Retinal pigment epithelial cell (primary cell): ENCODE data around the gene MN1.

Experiments used
- DNase-seq: peaks from one replicate; pipeline ENCODE4 v3.0.0-alpha.2; 2010; ENCODE audit warnings: low read depth
- H3K4me3 ChIP-seq: 2 replicates; pipeline ENCODE4 v1.5.1; 2011; ENCODE audit warnings: mild to moderate bottlenecking, low read length, control low read depth, moderate library complexity
- CTCF ChIP-seq: conservative IDR thresholded peaks from 2 replicates; pipeline ENCODE4 v1.5.1; 2011; ENCODE audit warnings: low read depth, low read length, control low read depth, inconsistent platforms

The MN1 gene

GRCh38 chr22:27805841-27806240 lies 4.3 kb upstream of the MN1 start:
- TF ChIP-seq CTCF = no peak
- H3K4me3 ChIP-seq = no peak overlapping the region
- DNase-seq = no peak

GRCh38 chr22:27804470-27805297 lies 3.1 kb upstream of the MN1 start:
- TF ChIP-seq CTCF = peak; percentile 71
- no peak for DNase-seq

GRCh38 chr22:27803841-27804415 lies 2.4 kb upstream of the MN1 start:
- no peak for TF ChIP-seq CTCF
- DNase-seq = no peak
- no peak overlapping the region for H3K4me3 ChIP-seq

More at GRCh38 chr22:27804470-27805297, 3.1 kb upstream of the MN1 start:
- H3K4me3 ChIP-seq = no peak overlapping the region

GRCh38 chr22:27802346-27803073 lies 954 bp upstream of the MN1 start:
- TF ChIP-seq CTCF = no peak
- DNase-seq = no peak
- H3K4me3 ChIP-seq = peak overlapping the region; percentile 74

- no peak for DNase-seq
- H3K4me3 ChIP-seq = peak overlapping the region; percentile 74
- TF ChIP-seq CTCF = peak; percentile 14
Measured at GRCh38 chr22:27801202-27801615, 347 bp downstream of the MN1 start.

GRCh38 chr22:27800250-27801201 lies 1.0 kb downstream of the MN1 start:
- DNase-seq = no peak
- peak overlapping the region; percentile 74 for H3K4me3 ChIP-seq
- TF ChIP-seq CTCF = no peak
